Measurements from ENCODE around the gene KIF18A.

KIF18A gene

GRCh38 chr11:28043930-28044709 is 63.8 kb downstream of the KIF18A start:
- no peak for DNase-seq (ENCODE audit: low spot score)

GRCh38 chr11:28040384-28040783 is 67.6 kb downstream of the KIF18A start:
- DNase-seq (ENCODE audit: low spot score) = no peak

- no peak for DNase-seq (ENCODE audit: low spot score)
These were observed 69.2 kb downstream of the KIF18A start for GRCh38 chr11:28038775-28039174.

- no peak for DNase-seq (ENCODE audit: low spot score)
These were observed 81.2 kb downstream of the KIF18A start for GRCh38 chr11:28026634-28027290.

GRCh38 chr11:28017816-28018215 is 90.1 kb downstream of the KIF18A start:
- DNase-seq (ENCODE audit: low spot score) = no peak

- DNase-seq (ENCODE audit: low spot score) = no peak
These were observed 96.1 kb downstream of the KIF18A start for GRCh38 chr11:28011813-28012212.

GRCh38 chr11:28009996-28010395 is 98.0 kb downstream of the KIF18A start:
- no peak for DNase-seq (ENCODE audit: low spot score)

GRCh38 chr11:28009388-28009787 is 98.6 kb downstream of the KIF18A start:
- no peak for DNase-seq (ENCODE audit: low spot score)

GRCh38 chr11:28003615-28004014 is 104.3 kb downstream of the KIF18A start:
- DNase-seq (ENCODE audit: low spot score) = no peak

- DNase-seq (ENCODE audit: low spot score) = no peak
These were observed 109.4 kb downstream of the KIF18A start for GRCh38 chr11:27998552-27998951.

GRCh38 chr11:27997344-27997743 is 110.6 kb downstream of the KIF18A start:
- DNase-seq (ENCODE audit: low spot score) = no peak

- no peak for DNase-seq (ENCODE audit: low spot score)
These were observed 111.9 kb downstream of the KIF18A start for GRCh38 chr11:27996066-27996465.

GRCh38 chr11:27995083-27995482 is 112.9 kb downstream of the KIF18A start:
- no peak for DNase-seq (ENCODE audit: low spot score)

- DNase-seq (ENCODE audit: low spot score) = no peak
These were observed 116.2 kb downstream of the KIF18A start for GRCh38 chr11:27991736-27992135.

GRCh38 chr11:27977527-27977926 is 130.4 kb downstream of the KIF18A start:
- no peak for DNase-seq (ENCODE audit: low spot score)

GRCh38 chr11:27977031-27977430 is 130.9 kb downstream of the KIF18A start:
- DNase-seq (ENCODE audit: low spot score) = no peak

GRCh38 chr11:27976262-27976661 is 131.7 kb downstream of the KIF18A start:
- DNase-seq (ENCODE audit: low spot score) = no peak

GRCh38 chr11:27973851-27974536 is 134.0 kb downstream of the KIF18A start:
- no peak for DNase-seq (ENCODE audit: low spot score)

GRCh38 chr11:27972522-27973170 is 135.3 kb downstream of the KIF18A start:
- DNase-seq (ENCODE audit: low spot score) = no peak

- no peak for DNase-seq (ENCODE audit: low spot score)
These were observed 136.8 kb downstream of the KIF18A start for GRCh38 chr11:27971171-27971570.
